Glutamatergic neuron (in vitro differentiated cells): ENCODE results near the gene TRPM1. TPM values are rescaled to one million over a fixed set of nuclear protein-coding genes. Genes with fewer than 3 reads are reported as not detected.

Source experiments
- DNase-seq: peaks from one replicate; pipeline ENCODE4 v3.0.0; 2022
- H3K27ac Mint-ChIP-seq: one replicate; pipeline ENCODE4 v1.8.0; 2020; ENCODE audit warnings: mild to moderate bottlenecking, mixed read lengths, inconsistent platforms; ENCODE audit not compliant: unreplicated experiment
- H3K27me3 Mint-ChIP-seq: one replicate; pipeline ENCODE4 v1.8.0; 2020; ENCODE audit warnings: mild to moderate bottlenecking, moderate library complexity, mixed read lengths, inconsistent platforms; ENCODE audit not compliant: unreplicated experiment
- H3K36me3 Mint-ChIP-seq: one replicate; pipeline ENCODE4 v1.8.0; 2020; ENCODE audit warnings: mild to moderate bottlenecking, mixed read lengths, inconsistent platforms; ENCODE audit not compliant: unreplicated experiment
- H3K4me1 Mint-ChIP-seq: one replicate; pipeline ENCODE4 v1.8.0; 2020; ENCODE audit warnings: mild to moderate bottlenecking, low read depth, mixed read lengths, inconsistent platforms; ENCODE audit not compliant: unreplicated experiment
- H3K4me3 Mint-ChIP-seq: one replicate; pipeline ENCODE4 v1.8.0; 2020; ENCODE audit warnings: mild to moderate bottlenecking, mixed read lengths, inconsistent platforms; ENCODE audit not compliant: unreplicated experiment
- H3K9me3 Mint-ChIP-seq: one replicate; pipeline ENCODE4 v1.8.0; 2020; ENCODE audit warnings: mild to moderate bottlenecking, moderate library complexity, mixed read lengths, inconsistent platforms; ENCODE audit not compliant: unreplicated experiment
- CTCF ChIP-seq: fragments of 200-600 bp; sonication (generic); IDR thresholded peaks from one replicate; pipeline ENCODE4 v1.5.0; 2021; ENCODE audit not compliant: partially characterized antibody, unreplicated experiment
- long read RNA-seq: library from polyadenylated mRNA; unstranded; transcript quantifications from one replicate; pipeline ENCODE4 v2.0.0, GENCODE V29; 2020; ENCODE audit not compliant: unreplicated experiment
- total RNA-seq: library from RNA; stranded (reverse); fragmentation: NEBNext Ultra II Directional; extraction: Animal tissue kit (Norgen Biotek cat#: 25700); gene quantifications from one replicate; pipeline ENCODE4 v1.2.1, GENCODE V29; 2021; ENCODE audit not compliant: unreplicated experiment

TRPM1 gene
- not detected for total RNA-seq
- long read RNA-seq: 0 reads

- no peak within 1 kb of the TSS for H3K27ac Mint-ChIP-seq
- peaks cover 2% of the 10 kb centered on the region for H3K27me3 Mint-ChIP-seq
- H3K4me1 Mint-ChIP-seq: peaks cover 4% of the 10 kb centered on the region
- no peaks in the 10 kb centered on the region for H3K9me3 Mint-ChIP-seq
- no peak for DNase-seq
- TF ChIP-seq CTCF: no peak
- H3K4me3 Mint-ChIP-seq: no peak within 1 kb of the TSS
- H3K36me3 Mint-ChIP-seq: no peaks in the 10 kb centered on the region
Observed at GRCh38 chr15:31101262-31102038, at the start of gene TRPM1. TSS of gene TRPM1 (minus strand) at chr15:31101725. CDS start at chr15:31081355, 20,370 bp downstream.

GRCh38 chr15:31150732-31151231 is 49.3 kb upstream of the TRPM1 start:
- Mint-ChIP-seq H3K27me3 (peaks cover 6% of the 10 kb centered on the region), H3K4me3 (no peak overlapping the region), H3K27ac (no peak overlapping the region), H3K4me1 (peaks cover 37% of the 10 kb centered on the region), H3K9me3 (peaks cover 4% of the 10 kb centered on the region), H3K36me3 (no peaks in the 10 kb centered on the region)
- TF ChIP-seq CTCF: no peak
- no peak for DNase-seq

GRCh38 chr15:31149987-31150386 is 48.5 kb upstream of the TRPM1 start:
- Mint-ChIP-seq H3K9me3 (peaks cover 4% of the 10 kb centered on the region), H3K27ac (peak overlapping the region; percentile 66), H3K36me3 (no peaks in the 10 kb centered on the region), H3K27me3 (peaks cover 6% of the 10 kb centered on the region), H3K4me3 (no peak overlapping the region), H3K4me1 (peaks cover 43% of the 10 kb centered on the region)
- no peak for TF ChIP-seq CTCF
- DNase-seq: no peak

- H3K4me1 Mint-ChIP-seq: peaks cover 39% of the 10 kb centered on the region
- peaks cover 6% of the 10 kb centered on the region for H3K27me3 Mint-ChIP-seq
- H3K4me3 Mint-ChIP-seq: peak overlapping the region; percentile 77
- no peaks in the 10 kb centered on the region for H3K36me3 Mint-ChIP-seq
- peaks cover 4% of the 10 kb centered on the region for H3K9me3 Mint-ChIP-seq
- DNase-seq: no peak
- peak overlapping the region; percentile 94 for H3K27ac Mint-ChIP-seq
- no peak for TF ChIP-seq CTCF
Observed at GRCh38 chr15:31149088-31149505, 47.6 kb upstream of the TRPM1 start.
